GM12892 (cell line): ENCODE results near the gene PTTG1IP.

Experiments
- DNase-seq: peaks from one replicate; pipeline ENCODE4 v3.0.0; 2011; ENCODE audit not compliant: insufficient read length
- FAIRE-seq: peaks from 2 replicates; lab custom pipeline; 2011; peaks lifted over from hg19 to GRCh38; lab: Jason Lieb, UNC
- POLR2A ChIP-seq: IDR thresholded peaks from 2 replicates; pipeline ENCODE4 v1.6.1; 2011; ENCODE audit warnings: low read depth, low read length, control low read depth
- POLR2AphosphoS5 ChIP-seq: IDR thresholded peaks from 2 replicates; pipeline ENCODE4 v1.6.1; 2011; ENCODE audit warnings: low read depth, low read length, control low read depth
- TAF1 ChIP-seq: IDR thresholded peaks from 2 replicates; pipeline ENCODE4 v1.6.1; 2011; ENCODE audit warnings: low read depth, mild to moderate bottlenecking, control low read depth, low read length, borderline replicate concordance

Gene PTTG1IP

GRCh38 chr21:44866780-44867179, 6.7 kb downstream of the PTTG1IP start:
- no peak for DNase-seq
- FAIRE-seq = no peak
- TF ChIP-seq POLR2A (no peak), TAF1 (no peak), POLR2AphosphoS5 (no peak)

GRCh38 chr21:44865561-44866280, 7.8 kb downstream of the PTTG1IP start:
- FAIRE-seq = peak; percentile 58
- DNase-seq = no peak

DNA sequence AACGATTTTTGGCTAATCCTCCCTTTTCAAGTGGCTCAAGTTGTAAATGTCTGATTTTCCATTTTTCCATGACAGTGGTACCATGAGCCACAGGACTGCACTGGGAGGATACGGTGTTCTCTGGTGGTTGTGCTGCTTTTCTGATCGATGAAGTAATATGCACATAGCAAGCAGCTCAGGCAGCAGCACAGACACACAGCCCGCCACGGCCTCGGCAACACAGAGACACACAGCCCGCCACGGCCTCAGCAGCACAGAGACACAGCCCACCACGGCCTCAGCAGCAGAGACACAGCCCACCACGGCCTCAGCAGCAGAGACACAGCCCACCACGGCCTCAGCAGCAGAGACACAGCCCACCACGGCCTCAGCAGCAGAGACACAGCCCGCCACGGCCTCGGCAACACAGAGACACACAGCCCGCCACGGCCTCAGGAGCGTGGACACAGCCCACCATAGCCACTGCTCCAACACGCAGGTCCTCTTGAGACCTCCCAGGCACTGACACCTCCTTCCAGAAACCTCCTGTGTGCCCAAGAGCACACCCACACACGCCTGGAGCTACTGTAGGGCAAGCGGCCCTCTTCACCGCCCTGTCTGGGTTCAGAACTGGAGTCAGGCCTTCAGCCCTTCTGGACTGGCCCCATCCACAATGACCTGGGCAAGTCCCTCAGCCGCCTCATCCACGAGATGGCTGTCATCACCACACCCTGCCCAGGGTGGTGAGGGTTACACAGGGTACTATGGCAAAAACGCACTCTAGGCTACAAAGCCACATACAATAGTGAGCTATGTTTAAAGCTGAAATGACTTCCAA, 10.4 kb downstream of the PTTG1IP start:
- TF ChIP-seq TAF1 (no peak), POLR2AphosphoS5 (no peak), POLR2A (no peak)
- DNase-seq (no peak), FAIRE-seq (no peak)

More at GRCh38 chr21:44865561-44866280, 7.8 kb downstream of the PTTG1IP start:
- TF ChIP-seq TAF1 = no peak
- TF ChIP-seq POLR2AphosphoS5 = no peak
- no peak for TF ChIP-seq POLR2A

DNA sequence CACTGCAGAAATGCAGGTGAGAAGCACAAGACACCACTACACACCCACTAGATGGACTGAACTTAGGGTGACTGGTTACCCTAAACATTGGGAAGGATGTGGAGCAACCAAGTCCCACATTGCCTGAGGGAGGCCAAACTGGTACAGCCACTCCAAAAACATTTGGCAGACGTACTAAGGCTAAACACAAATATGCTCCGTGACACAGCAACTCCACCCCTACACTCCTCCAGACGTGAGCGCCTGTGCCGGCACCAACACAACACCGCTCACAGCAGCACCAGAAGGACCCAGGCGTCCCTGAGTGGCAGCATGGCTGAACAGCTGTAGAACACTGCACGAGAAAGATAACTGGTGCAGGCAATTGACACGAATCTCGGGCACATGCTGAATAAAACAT, 14.7 kb downstream of the PTTG1IP start:
- no peak for FAIRE-seq

DNA sequence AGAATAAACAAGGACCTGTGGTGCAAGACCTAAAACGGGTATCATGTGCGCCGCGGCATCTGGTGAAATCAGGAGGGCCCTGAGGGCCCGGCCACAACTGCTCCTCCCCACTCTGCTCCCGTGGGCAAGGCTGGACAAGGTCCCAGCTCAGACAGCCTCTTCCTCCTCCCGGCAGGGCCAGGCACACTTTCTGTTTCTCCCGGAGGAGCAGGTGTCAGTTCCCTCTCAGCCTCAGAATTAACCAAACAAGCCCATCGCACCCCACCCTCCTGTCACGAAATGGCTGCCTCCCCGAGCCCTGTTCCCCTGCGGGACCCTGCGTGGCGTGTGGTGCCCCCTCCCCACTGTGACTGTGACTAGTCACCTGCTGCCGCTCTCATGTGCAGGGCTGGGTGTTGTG, 15.2 kb downstream of the PTTG1IP start:
- no peak for DNase-seq
- TF ChIP-seq TAF1 (no peak), POLR2AphosphoS5 (no peak), POLR2A (no peak)
- no peak for FAIRE-seq

More for the DNA sequence above, 14.7 kb downstream of the PTTG1IP start:
- DNase-seq = no peak
- no peak for TF ChIP-seq POLR2AphosphoS5
- no peak for TF ChIP-seq TAF1
- no peak for TF ChIP-seq POLR2A

DNA sequence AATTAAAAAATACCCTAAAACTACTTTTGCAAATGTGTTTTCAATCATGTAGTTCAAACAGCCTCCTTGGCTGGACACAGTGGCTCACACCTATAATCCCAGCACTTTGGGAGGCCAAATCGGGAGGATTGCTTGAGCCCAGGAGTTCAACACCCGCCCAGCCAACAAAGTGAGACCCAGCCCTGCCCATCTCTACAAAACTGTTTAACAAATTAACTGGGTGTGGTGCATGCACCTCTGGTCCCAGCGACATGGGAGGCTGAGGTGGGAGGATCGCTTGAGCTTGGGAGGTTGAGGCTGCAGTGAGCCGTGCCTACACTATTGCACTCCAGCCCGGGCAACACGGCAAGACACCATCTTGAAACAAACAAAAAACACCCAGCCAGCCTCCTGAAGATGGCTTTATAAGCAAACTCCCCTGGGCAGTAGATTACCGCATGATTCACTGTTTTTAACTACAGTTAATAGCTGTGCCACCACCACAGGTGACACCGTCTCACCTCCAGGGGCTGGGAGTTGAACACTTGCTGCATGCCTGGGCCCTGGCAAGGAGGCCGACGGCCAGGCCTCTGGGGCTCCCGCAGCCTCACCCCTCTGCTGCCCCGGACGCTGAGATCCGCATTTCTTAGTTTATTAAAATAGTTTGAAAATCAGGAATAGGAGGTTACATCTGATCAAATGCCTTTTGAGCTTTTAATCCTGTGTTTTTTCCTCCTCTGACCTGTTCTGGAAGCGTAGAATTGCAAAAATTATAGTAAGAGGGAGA, 16.2 kb downstream of the PTTG1IP start:
- no peak for FAIRE-seq
- no peak for TF ChIP-seq POLR2AphosphoS5
- no peak for TF ChIP-seq POLR2A
- no peak for TF ChIP-seq TAF1
- DNase-seq = no peak

DNA sequence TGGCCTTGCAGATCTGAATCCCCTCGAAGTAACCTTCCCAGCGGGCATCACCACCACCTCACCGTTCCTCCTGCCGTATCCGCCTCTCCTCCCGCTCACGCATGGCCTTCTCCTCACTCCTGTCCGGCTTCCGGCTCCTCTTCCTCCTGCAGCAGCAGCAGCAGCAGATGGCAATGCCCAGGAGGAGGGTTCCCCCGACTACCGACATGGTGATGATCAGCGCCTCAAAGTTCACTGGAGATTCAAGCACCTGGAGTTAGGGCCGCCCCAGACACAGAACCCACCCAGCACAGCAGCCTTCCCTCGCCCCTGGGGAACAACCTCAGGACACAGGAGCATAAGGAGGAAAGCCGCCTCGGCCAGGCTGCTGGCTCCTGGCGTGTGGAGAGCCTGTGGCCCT, 17.4 kb downstream of the PTTG1IP start:
- FAIRE-seq (no peak), DNase-seq (no peak)
- TF ChIP-seq TAF1 (no peak), POLR2A (no peak), POLR2AphosphoS5 (no peak)

- FAIRE-seq (no peak), DNase-seq (no peak)
- TF ChIP-seq TAF1 = no peak
- no peak for TF ChIP-seq POLR2A
- TF ChIP-seq POLR2AphosphoS5 = no peak
Measured at GRCh38 chr21:44855572-44855971, 17.9 kb downstream of the PTTG1IP start.

- TF ChIP-seq POLR2A (no peak), TAF1 (no peak), POLR2AphosphoS5 (no peak)
- FAIRE-seq (no peak), DNase-seq (no peak)
Measured at GRCh38 chr21:44854664-44855446, 18.6 kb downstream of the PTTG1IP start.

GRCh38 chr21:44854391-44854663, 19.2 kb downstream of the PTTG1IP start:
- TF ChIP-seq POLR2AphosphoS5 (no peak), TAF1 (no peak), POLR2A (no peak)
- no peak for DNase-seq
- no peak for FAIRE-seq
